ENCODE measurements around the gene TMPRSS3.

TMPRSS3 gene

GRCh38 chr21:42367367-42368165 is 28.3 kb downstream of the TMPRSS3 start:
- DNase-seq: no peak

GRCh38 chr21:42366292-42367010 is 29.4 kb downstream of the TMPRSS3 start, which contains the start of gene TFF1:
TSS of gene TFF1 (minus strand) at chr21:42366535. CDS start at chr21:42366495, 40 bp downstream.
- no peak for DNase-seq

DNA sequence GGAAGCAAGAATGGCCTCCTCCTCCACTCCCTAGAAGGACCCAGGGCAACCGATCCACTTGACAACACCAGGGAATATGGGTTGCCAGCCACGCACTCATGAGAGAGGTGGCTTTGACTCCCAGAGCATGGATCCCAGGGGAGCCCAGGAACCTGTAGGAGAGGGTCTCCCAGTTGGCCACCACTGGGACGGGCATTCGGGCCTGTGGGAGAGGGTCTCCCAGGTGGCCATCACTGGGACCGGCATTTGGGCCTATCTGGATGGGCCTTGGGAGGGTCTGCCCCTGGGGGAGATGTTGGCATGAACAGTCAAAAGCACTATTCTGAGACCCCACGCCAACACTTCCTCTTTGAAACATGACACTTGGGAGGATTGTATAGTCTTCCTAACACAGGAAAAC is 30.1 kb downstream of the TMPRSS3 start:
- no peak for DNase-seq

DNA sequence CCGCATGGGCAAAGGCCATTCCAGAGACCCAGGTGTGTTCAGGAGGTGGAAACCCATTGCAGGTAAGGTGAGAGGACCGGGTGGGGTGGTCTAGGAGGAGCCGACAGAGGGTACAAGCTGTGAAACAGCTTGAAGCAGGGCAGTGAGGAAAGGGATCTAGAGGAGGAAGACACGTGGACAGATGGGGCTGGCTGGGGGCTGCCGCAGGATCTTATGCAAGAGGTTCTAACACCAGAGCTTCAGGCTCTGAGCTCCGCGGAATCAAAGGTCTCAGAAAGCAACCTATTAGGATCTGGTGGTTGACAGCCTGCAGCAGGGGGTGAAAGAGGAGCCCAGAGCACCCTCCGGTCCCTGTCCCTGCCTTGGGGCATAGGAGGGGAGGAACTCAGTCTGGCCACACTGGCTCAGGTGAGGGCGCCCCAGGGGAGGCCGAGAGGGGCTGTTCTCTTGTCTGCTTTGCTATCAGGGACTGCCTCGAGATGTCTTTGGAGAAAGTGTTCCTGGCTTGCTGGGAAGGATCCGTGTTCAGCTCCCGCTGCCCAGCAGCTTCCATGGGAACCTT is 31.5 kb downstream of the TMPRSS3 start:
- no peak for DNase-seq

- no peak for DNase-seq
Observed at GRCh38 chr21:42363312-42363711, 32.5 kb downstream of the TMPRSS3 start.

- no peak for DNase-seq
Observed at GRCh38 chr21:42362700-42363099, 33.2 kb downstream of the TMPRSS3 start.

GRCh38 chr21:42362198-42362597 is 33.7 kb downstream of the TMPRSS3 start:
- no peak for DNase-seq

DNA sequence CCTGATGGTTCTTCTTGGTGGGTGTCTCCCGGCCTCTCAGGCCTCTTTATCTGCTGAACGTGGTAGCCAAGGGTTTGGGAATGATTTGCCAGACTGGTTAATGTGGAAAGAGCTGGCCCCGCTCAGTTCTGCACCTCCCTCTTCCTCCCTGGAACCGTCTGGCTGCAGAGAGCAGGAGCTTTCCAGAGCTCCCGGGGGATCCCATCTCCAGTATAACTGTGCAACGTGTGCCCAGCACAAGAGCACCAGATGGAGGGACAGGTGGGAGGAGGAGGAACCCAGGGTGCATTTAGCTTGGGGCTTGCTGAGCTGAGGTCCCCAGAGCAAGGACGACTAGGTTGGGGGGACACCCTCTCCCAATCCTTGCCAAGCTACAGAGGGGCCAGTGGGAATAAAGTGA is 34.6 kb downstream of the TMPRSS3 start:
- DNase-seq: peak; percentile 93

DNA sequence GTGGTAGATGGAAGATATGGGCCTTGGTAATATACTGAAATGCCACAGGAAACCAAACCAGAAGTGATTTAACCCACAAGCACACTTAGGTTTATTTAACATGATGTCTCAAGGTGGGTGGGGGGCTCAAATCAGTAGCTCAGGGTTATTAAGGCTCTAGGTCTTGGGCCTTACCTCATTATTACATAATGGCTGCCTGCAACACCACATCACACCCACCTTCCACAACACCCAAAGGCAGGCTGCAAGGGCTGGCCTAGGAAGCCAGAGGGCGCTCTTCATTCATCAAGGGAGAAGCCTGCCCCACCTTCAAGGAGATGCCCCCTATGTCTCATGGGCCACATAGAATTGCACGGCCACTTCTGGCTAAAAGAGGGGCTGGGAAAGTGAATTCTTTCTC is 35.5 kb downstream of the TMPRSS3 start:
- no peak for DNase-seq

GRCh38 chr21:42358937-42359336 is 36.9 kb downstream of the TMPRSS3 start:
- DNase-seq: no peak

DNA sequence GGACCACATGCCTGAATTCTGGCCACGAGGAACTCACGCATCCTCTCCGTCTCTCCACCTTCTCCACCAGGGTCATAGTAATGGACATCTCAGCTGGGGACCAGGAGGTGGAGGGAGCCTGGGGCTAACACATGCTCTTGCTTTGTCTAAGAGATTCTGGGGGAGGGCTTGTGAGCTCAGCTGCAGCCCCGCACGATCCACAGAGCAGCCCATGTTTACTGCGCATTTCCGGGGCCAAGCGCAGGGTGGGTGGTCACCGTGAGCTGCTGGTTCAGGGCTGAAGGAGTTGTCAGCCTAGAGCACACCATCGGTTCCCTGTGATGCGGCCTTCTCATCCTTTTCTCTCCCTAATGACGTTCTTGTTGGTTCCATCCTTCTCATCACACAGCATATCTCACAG is 37.6 kb downstream of the TMPRSS3 start:
- DNase-seq: no peak

DNA sequence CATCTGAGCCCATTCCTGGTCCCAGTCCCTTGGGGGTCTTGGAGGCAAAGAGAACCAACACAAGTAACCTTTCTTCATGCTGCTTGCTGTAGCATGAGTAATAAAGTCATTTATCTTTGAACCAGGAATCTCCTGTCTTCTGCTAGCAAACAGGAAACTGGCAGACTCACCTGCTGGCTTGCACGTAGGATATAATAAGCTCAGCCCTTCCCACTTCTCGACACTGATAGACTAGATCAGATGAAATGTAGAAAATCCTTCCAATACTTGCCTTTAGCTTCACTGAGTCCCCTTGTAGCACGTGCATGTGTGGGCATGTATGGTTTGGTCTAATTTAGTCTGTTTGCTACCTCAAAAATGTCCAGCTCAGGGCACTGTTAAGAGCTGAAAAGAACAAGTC is 38.5 kb downstream of the TMPRSS3 start:
- no peak for DNase-seq

GRCh38 chr21:42356650-42357049 is 39.2 kb downstream of the TMPRSS3 start:
- no peak for DNase-seq

DNA sequence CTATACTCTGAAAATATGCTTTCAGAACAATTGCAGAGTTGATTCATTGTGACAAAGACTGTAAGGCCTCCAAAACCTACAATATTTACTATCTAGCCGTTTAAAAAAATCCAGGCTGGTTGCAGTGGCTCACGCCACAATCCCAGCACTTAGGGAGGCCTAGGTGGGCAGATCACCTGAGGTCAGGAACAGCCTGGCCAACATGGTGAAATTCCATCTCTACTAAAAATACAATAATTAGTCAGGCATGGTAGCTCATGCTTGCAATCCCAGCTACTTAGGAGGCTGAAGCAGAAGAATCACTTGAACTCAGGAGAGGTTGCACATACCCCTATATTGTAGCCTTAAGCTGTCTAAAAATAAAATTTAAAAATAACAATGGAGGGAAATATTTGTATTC is 39.8 kb downstream of the TMPRSS3 start:
- no peak for DNase-seq

DNA sequence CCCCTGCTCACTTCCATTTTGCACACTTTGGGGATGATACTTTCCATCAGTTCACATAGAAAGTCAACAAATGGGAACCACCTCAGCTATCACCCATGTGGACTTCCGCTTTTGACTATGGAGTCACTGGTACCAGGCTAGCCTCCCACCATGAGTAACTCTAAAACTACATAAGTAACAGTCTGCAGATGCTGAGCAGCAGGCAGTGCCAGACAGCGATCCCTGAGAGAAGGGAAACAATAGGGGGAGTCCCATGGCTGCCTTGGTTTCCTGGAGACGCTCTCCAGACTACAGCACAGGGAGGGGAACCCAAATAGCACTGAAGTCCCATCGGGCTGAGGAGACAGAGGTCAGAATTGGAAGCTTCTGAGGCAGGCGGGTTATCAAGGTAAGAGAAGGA is 42.2 kb downstream of the TMPRSS3 start:
- no peak for DNase-seq

- no peak for DNase-seq
Observed at GRCh38 chr21:42352441-42353095, 43.3 kb downstream of the TMPRSS3 start.

- no peak for DNase-seq
Observed at GRCh38 chr21:42351626-42352440, 44.0 kb downstream of the TMPRSS3 start.

- DNase-seq: no peak
Observed at GRCh38 chr21:42350927-42351426, 44.9 kb downstream of the TMPRSS3 start, which contains the start of gene TFF2. TSS of gene TFF2 (minus strand) at chr21:42350994. CDS start at chr21:42350957, 37 bp downstream.

- no peak for DNase-seq
Observed at GRCh38 chr21:42350318-42350910, 45.4 kb downstream of the TMPRSS3 start.

GRCh38 chr21:42349420-42350317 is 46.2 kb downstream of the TMPRSS3 start:
- DNase-seq: no peak

DNA sequence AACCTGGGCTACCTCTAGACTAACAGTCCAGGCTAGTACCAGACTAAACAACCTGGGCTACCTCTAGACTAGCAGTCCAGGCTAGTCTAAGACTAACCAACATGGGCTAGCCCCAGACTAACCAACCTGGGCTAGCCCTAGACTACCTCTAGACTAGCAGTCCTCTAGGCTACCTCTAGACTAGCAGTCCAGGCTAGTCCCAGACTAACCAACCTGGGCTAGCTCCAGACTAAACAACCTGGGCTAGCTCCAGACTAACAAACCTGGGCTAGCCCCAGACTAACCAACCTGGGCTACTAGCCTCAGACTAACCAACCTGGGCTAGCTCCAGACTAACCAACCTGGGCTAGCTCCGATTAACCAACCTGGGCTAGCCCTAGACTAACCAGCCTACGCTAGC is 47.1 kb downstream of the TMPRSS3 start:
- DNase-seq: no peak
